HUES48 (cell line): ENCODE measurements around the gene GYPA.
"Not testable (repeated sequence)": the region's sequence is repeated elsewhere in the genome, so short reads cannot be mapped to it uniquely, and the experiment has no call there.

Source experiments
- H3K27ac ChIP-seq: one replicate; pipeline ENCODE4 v1.7.0; 2013; ENCODE audit warnings: low read depth, low read length, inconsistent platforms
- H3K27me3 ChIP-seq: 2 replicates; pipeline ENCODE4 v1.6.1; 2013; ENCODE audit warnings: mild to moderate bottlenecking, low read length; ENCODE audit not compliant: control insufficient read depth, insufficient read depth
- H3K36me3 ChIP-seq: 2 replicates; pipeline ENCODE4 v1.6.1; 2013; ENCODE audit warnings: low read length; ENCODE audit not compliant: control insufficient read depth, insufficient read depth
- H3K4me1 ChIP-seq: 2 replicates; pipeline ENCODE4 v1.6.1; 2013; ENCODE audit warnings: mild to moderate bottlenecking, low read length; ENCODE audit not compliant: control insufficient read depth, insufficient read depth
- H3K4me3 ChIP-seq: 2 replicates; pipeline ENCODE4 v1.5.1; 2013; ENCODE audit warnings: mild to moderate bottlenecking, low read depth, low read length
- H3K9ac ChIP-seq: 2 replicates; pipeline ENCODE4 v1.6.1; 2013; ENCODE audit warnings: mild to moderate bottlenecking, low read depth, low read length, moderate library complexity
- H3K9me3 ChIP-seq: 2 replicates; pipeline ENCODE4 v1.6.1; 2013; ENCODE audit warnings: low read length; ENCODE audit not compliant: control insufficient read depth, insufficient read depth

The GYPA gene

DNA sequence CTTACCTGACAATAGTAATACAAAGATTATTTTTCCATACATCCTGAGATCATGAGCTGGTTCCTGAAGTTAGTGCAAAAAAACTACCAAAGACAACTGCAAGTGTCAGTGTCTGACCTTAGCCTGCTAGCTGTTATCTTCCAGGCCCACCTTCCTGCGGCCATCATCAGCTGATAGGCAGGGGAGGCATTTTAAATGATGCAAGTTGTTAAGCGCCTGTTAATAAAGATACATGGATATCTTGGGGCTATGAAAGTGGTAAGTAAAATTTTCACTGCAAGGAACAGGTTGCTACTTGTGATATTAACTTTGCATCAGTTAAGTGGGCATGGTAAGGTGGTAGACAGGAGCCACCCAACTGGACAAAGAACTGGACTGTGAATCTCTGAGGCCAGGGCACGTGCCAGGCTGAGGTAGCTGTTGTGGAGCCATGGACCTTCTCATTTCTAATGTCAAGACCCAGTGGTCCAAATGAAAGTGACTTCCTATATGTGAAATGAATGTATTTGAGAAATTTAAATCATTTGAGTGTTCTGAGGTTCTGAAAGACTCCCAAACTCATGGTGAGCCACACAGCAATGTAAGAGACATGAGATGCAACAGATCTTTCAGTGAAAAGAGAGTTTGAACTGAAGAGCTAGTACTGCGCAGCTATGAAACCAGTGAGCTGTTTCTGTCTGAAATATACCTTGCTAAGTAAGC, at the start of gene GYPA:
Gene GYPA (minus strand): TSS at position 125 of the 702 bp plus-strand sequence. CDS start 83 bp downstream, at position 42.
- H3K4me1 ChIP-seq, H3K4me3 ChIP-seq, H3K36me3 ChIP-seq, H3K27ac ChIP-seq, H3K27me3 ChIP-seq, H3K9me3 ChIP-seq, H3K9ac ChIP-seq: not testable (repeated sequence)

- Histone ChIP-seq H3K36me3 (no peaks in the 10 kb centered on the region), H3K9me3 (no peaks in the 10 kb centered on the region), H3K4me3 (no peak overlapping the region), H3K27ac (no peak overlapping the region), H3K9ac (no peak overlapping the region), H3K4me1 (peaks cover 16% of the 10 kb centered on the region), H3K27me3 (no peaks in the 10 kb centered on the region)
These were observed 49.5 kb upstream of the GYPA start for GRCh38 chr4:144190009-144190408.

- peaks cover 16% of the 10 kb centered on the region for H3K4me1 ChIP-seq
These were observed 48.6 kb upstream of the GYPA start for GRCh38 chr4:144189121-144189520.

GRCh38 chr4:144185086-144185485, 44.6 kb upstream of the GYPA start:
- Histone ChIP-seq H3K27ac (no peak overlapping the region), H3K36me3 (no peaks in the 10 kb centered on the region), H3K4me3 (no peak overlapping the region), H3K9me3 (no peaks in the 10 kb centered on the region), H3K4me1 (peaks cover 10% of the 10 kb centered on the region), H3K9ac (no peak overlapping the region), H3K27me3 (no peaks in the 10 kb centered on the region)

More at GRCh38 chr4:144189121-144189520, 48.6 kb upstream of the GYPA start:
- H3K36me3 ChIP-seq: no peaks in the 10 kb centered on the region
- no peak overlapping the region for H3K4me3 ChIP-seq
- H3K9ac ChIP-seq: no peak overlapping the region
- no peak overlapping the region for H3K27ac ChIP-seq
- no peaks in the 10 kb centered on the region for H3K9me3 ChIP-seq
- no peaks in the 10 kb centered on the region for H3K27me3 ChIP-seq

DNA sequence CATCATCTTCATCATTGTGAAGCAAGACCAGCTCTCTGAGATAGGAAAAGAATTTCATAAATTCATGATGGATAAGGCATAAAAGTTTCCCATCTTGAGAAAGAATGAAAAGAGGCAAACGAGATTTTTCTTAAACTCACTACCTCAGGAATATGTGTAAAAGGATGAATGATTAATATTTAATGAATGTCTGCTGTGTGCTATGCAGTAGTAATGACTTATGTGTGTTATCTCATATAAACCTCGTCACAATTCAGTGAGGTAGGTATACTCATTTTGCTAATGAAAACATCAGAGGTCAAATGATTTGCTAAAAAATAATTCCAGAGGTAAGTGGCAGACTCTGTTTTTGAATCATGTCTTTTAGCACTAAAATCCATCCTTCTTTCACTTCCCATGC, 42.6 kb upstream of the GYPA start:
- Histone ChIP-seq H3K9me3 (no peaks in the 10 kb centered on the region), H3K4me1 (peaks cover 12% of the 10 kb centered on the region), H3K36me3 (no peaks in the 10 kb centered on the region), H3K27ac (no peak overlapping the region), H3K27me3 (no peaks in the 10 kb centered on the region), H3K4me3 (no peak overlapping the region), H3K9ac (no peak overlapping the region)

DNA sequence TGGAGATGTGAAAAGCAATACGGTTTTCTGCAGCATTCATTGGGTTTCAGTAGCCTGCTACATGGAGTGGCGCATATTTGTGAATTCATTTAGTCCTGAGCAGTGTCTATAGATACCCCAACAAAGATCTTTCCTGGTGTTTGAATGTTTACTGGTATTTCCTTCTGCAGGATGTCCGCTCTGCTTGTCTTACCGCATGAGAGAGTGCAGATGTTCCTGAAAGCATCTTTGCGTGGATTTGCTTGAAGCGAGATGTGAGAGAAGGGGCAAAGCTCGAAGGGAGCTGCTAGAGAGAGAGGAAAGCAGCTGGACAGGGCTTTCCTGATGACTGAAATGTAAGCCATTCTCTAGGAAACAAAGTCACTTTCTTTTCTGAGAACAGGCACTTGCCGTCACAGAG, 40.9 kb upstream of the GYPA start:
- Histone ChIP-seq H3K27ac (no peak overlapping the region), H3K4me1 (peaks cover 15% of the 10 kb centered on the region), H3K9me3 (no peaks in the 10 kb centered on the region), H3K27me3 (no peaks in the 10 kb centered on the region), H3K36me3 (no peaks in the 10 kb centered on the region), H3K4me3 (no peak overlapping the region), H3K9ac (no peak overlapping the region)

DNA sequence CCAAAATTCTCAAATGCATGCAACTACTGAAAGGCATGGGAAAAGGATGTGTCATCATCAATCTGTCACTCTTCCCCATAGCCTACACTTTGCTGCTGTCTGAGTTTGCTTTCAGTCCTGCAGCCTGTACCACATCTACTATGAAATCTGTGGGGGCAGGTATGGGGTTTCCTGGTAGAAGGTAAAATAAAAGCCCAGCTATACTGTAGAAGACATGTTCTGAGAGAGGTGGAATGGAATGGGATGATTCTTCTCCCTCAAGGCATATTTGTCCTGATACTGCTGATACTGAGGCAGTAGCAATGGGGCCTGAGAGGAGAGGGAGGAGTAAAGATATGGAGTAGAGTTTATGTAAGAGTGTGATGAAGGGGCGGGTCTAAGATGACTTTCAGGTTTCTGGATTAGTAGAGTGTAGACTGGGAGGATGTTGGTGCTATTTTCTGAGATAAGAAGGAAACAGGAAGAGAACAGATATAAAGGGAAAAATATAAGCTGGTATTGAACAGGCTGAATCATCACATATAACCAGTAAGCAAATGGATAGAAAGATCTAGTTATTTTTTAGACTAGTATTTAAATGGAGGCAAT, 38.7 kb upstream of the GYPA start:
- Histone ChIP-seq H3K9me3 (no peaks in the 10 kb centered on the region), H3K36me3 (no peaks in the 10 kb centered on the region), H3K4me3 (no peak overlapping the region), H3K4me1 (peaks cover 19% of the 10 kb centered on the region), H3K27me3 (no peaks in the 10 kb centered on the region), H3K27ac (no peak overlapping the region), H3K9ac (no peak overlapping the region)

GRCh38 chr4:144178414-144178813, 37.9 kb upstream of the GYPA start:
- H3K4me1 ChIP-seq: peaks cover 19% of the 10 kb centered on the region
- no peaks in the 10 kb centered on the region for H3K27me3 ChIP-seq
- no peaks in the 10 kb centered on the region for H3K9me3 ChIP-seq

GRCh38 chr4:144176476-144176875, 36.0 kb upstream of the GYPA start:
- H3K27me3 ChIP-seq: no peaks in the 10 kb centered on the region
- H3K36me3 ChIP-seq: no peaks in the 10 kb centered on the region
- H3K9me3 ChIP-seq: no peaks in the 10 kb centered on the region
- H3K4me3 ChIP-seq: no peak overlapping the region
- no peak overlapping the region for H3K27ac ChIP-seq
- peaks cover 19% of the 10 kb centered on the region for H3K4me1 ChIP-seq
- H3K9ac ChIP-seq: no peak overlapping the region

More at GRCh38 chr4:144178414-144178813, 37.9 kb upstream of the GYPA start:
- Histone ChIP-seq H3K27ac (no peak overlapping the region), H3K9ac (no peak overlapping the region), H3K36me3 (no peaks in the 10 kb centered on the region), H3K4me3 (no peak overlapping the region)

DNA sequence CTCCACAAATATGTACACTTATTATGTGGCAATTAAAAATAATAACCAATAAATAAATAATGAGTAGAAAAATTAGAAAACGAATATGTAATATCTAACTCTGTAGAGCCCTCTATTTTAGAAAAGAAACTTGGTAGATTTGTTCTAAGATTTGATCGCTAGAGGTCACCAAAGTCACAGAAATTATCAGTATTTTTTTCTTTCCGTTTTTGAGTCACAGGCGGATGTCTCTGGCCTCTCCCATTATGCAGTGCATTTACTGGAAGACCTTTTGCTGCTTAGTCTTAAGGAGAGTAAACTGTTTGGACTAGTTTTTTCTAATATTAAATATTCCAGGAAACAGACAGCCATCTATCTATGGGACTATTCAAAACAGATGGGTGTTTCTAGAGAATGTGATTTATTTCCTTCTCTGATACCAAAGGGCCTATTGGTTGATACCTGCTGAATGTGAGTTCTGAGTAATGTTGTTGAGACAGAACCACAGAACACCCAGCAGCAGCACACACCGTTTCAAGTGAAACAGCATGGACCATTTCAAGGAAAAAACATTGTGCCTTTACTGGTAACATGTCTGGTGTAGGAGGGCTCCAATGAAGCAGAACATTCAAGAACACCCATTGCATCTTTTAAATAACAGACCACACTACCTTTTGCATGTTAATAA, 34.0 kb upstream of the GYPA start:
- H3K36me3 ChIP-seq: no peaks in the 10 kb centered on the region
- H3K27me3 ChIP-seq: no peaks in the 10 kb centered on the region
- H3K9me3 ChIP-seq: no peaks in the 10 kb centered on the region
- no peak overlapping the region for H3K9ac ChIP-seq
- H3K27ac ChIP-seq: no peak overlapping the region
- peaks cover 19% of the 10 kb centered on the region for H3K4me1 ChIP-seq
- H3K4me3 ChIP-seq: no peak overlapping the region

DNA sequence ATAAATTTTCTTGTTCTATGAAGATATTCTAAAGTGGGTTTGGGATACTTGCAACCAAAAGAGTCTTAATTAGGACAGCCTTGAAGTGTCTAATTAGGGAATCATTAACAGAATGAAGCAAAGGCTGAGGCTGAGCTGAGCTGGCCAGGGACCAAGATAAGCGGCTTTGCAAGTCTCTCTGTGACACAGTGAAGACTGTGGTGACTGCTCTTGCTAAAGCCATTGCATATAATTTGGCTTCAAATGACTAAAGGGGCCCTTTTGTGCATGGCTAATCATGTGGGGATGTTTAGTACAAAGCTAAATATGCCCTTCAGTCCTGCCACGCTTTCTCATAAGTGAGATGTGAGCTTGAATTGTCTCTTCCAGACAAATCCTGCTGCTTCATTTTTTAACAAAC, 31.2 kb upstream of the GYPA start:
- Histone ChIP-seq H3K27ac (no peak overlapping the region), H3K4me3 (no peak overlapping the region), H3K9ac (no peak overlapping the region)

More for the DNA sequence above, 31.2 kb upstream of the GYPA start:
- no peaks in the 10 kb centered on the region for H3K9me3 ChIP-seq
- no peaks in the 10 kb centered on the region for H3K27me3 ChIP-seq
- H3K4me1 ChIP-seq: 0 out of 2 replicates have a peak, but pooled peaks cover 3% of the 10 kb centered on the region
- no peaks in the 10 kb centered on the region for H3K36me3 ChIP-seq
